Neural cell (in vitro differentiated cells): ENCODE data around the gene SPRR1B. TPM values are rescaled to one million over a fixed set of nuclear protein-coding genes. Genes with fewer than 3 reads are reported as not detected.

Experiments used
- H2AFZ ChIP-seq: fragments of 200-600, 300-800 bp; sonication (generic), shearing (Covaris generic); 2 replicates; pipeline ENCODE4 v1.6.0; 2014; ENCODE audit warnings: low read depth, mild to moderate bottlenecking, antibody characterized with exemption, low read length, moderate library complexity
- H3F3A ChIP-seq: fragments of 200-600 bp; shearing (Covaris generic); 2 replicates; pipeline ENCODE4 v1.6.1; 2016; ENCODE audit warnings: mild to moderate bottlenecking, moderate library complexity, mixed read lengths, antibody characterized with exemption, low read length; ENCODE audit not compliant: insufficient read depth, poor library complexity, severe bottlenecking
- H3K27ac ChIP-seq: fragments of 200-600, 300-800 bp; sonication (generic), shearing (Covaris generic); 2 replicates; pipeline ENCODE4 v1.5.1; 2014; ENCODE audit warnings: mild to moderate bottlenecking, low read length, moderate library complexity
- H3K27me3 ChIP-seq: fragments of 300-800, 200-600 bp; sonication (generic), shearing (Covaris generic); 2 replicates; pipeline ENCODE4 v1.6.0; 2014; ENCODE audit warnings: mild to moderate bottlenecking, low read depth, low read length, moderate library complexity; ENCODE audit not compliant: insufficient read depth
- H3K36me3 ChIP-seq: fragments of 300-800, 200-600 bp; sonication (generic), shearing (Covaris generic); 2 replicates; pipeline ENCODE4 v1.5.1; 2014; ENCODE audit warnings: mild to moderate bottlenecking, antibody characterized with exemption, low read length, moderate library complexity; ENCODE audit not compliant: insufficient read depth
- H3K4me2 ChIP-seq: fragments of 300-800, 200-600 bp; sonication (generic), shearing (Covaris generic); 2 replicates; pipeline ENCODE4 v1.6.0; 2014; ENCODE audit warnings: mild to moderate bottlenecking, low read length
- H3K4me3 ChIP-seq: fragments of 300-800, 200-600 bp; sonication (generic), shearing (Covaris generic); 2 replicates; pipeline ENCODE4 v1.5.1; 2014; ENCODE audit warnings: mild to moderate bottlenecking, low read length, moderate library complexity
- H3K79me2 ChIP-seq: fragments of 200-600 bp; shearing (Covaris generic); replicated peaks from 2 replicates; pipeline ENCODE4 v1.6.0; 2014; ENCODE audit warnings: mild to moderate bottlenecking, low read length, moderate library complexity; ENCODE audit not compliant: insufficient read depth
- H3K9ac ChIP-seq: fragments of 300-800, 200-600 bp; sonication (generic), shearing (Covaris generic); 2 replicates; pipeline ENCODE4 v1.6.1; 2016; ENCODE audit warnings: mild to moderate bottlenecking, low read length, mixed read lengths
- H3K9me2 ChIP-seq: fragments of 200-600 bp; shearing (Covaris generic); 2 replicates; pipeline ENCODE4 v1.6.1; 2016; ENCODE audit warnings: mild to moderate bottlenecking, low read length, mixed read lengths; ENCODE audit not compliant: insufficient read depth
- H3K9me3 ChIP-seq: fragments of 200-600, 300-800 bp; sonication (generic), shearing (Covaris generic); 2 replicates; pipeline ENCODE4 v1.6.1; 2016; ENCODE audit warnings: mild to moderate bottlenecking, mixed run types, low read length, moderate library complexity, mixed read lengths
- H4K20me1 ChIP-seq: fragments of 200-600 bp; shearing (Covaris generic); 2 replicates; pipeline ENCODE4 v1.6.1; 2016; ENCODE audit warnings: mild to moderate bottlenecking, mixed run types; ENCODE audit not compliant: insufficient read depth
- CTCF ChIP-seq: fragments of 450-650 bp; IDR thresholded peaks from 2 replicates; pipeline ENCODE4 v1.5.1; 2014; ENCODE audit warnings: antibody characterized with exemption, mild to moderate bottlenecking, moderate library complexity; ENCODE audit not compliant: poor library complexity, severe bottlenecking
- EP300 ChIP-seq: fragments of 450-650 bp; conservative IDR thresholded peaks from 2 replicates; pipeline ENCODE4 v1.6.1; 2014; ENCODE audit warnings: antibody characterized with exemption, mild to moderate bottlenecking, moderate library complexity; ENCODE audit not compliant: poor library complexity, severe bottlenecking
- EZH2 ChIP-seq: fragments of 200-600, 300-800 bp; shearing (Covaris generic), sonication (generic); IDR thresholded peaks from 2 replicates; pipeline ENCODE4 v1.6.1; 2014; ENCODE audit warnings: antibody characterized with exemption, low read length, borderline replicate concordance, mild to moderate bottlenecking; ENCODE audit not compliant: insufficient read depth, poor library complexity, severe bottlenecking
- MXI1 ChIP-seq: fragments of 450-650 bp; conservative IDR thresholded peaks from 2 replicates; pipeline ENCODE4 v1.6.1; 2014; ENCODE audit warnings: antibody characterized with exemption, mild to moderate bottlenecking; ENCODE audit not compliant: poor library complexity, severe bottlenecking
- POLR2AphosphoS5 ChIP-seq: IDR thresholded peaks from 2 replicates; pipeline ENCODE4 v1.6.1; 2012
- RAD21 ChIP-seq: fragments of 450-650 bp; conservative IDR thresholded peaks from 2 replicates; pipeline ENCODE4 v1.6.1; 2014; ENCODE audit warnings: antibody characterized with exemption, mild to moderate bottlenecking, moderate library complexity
- REST ChIP-seq: IDR thresholded peaks from 2 replicates; pipeline ENCODE4 v1.6.1; 2012; ENCODE audit warnings: borderline replicate concordance
- polyA minus RNA-seq: library from RNA; depleted of rRNA, polyadenylated mRNA; stranded (reverse); fragments of >200 nt; gene quantifications from 2 replicates; pipeline ENCODE4 v1.2.3, GENCODE V29; 2014
- polyA plus RNA-seq: library from polyadenylated mRNA; depleted of rRNA; stranded (reverse); fragments of >200 nt; gene quantifications from 2 replicates; pipeline ENCODE4 v1.2.3, GENCODE V29; 2014

SPRR1B gene
- polyA plus RNA-seq (not detected in 2 replicates), polyA minus RNA-seq (not detected in 2 replicates)

- Histone ChIP-seq H3K4me3 (no peak within 1 kb of the TSS), H3K79me2 (no peaks in the 10 kb centered on the region), H3F3A (no peaks in the 10 kb centered on the region), H3K27me3 (no peaks in the 10 kb centered on the region), H3K27ac (no peak within 1 kb of the TSS), H4K20me1 (no peaks in the 10 kb centered on the region), H2AFZ (no peak within 1 kb of the TSS), H3K9me2 (no peaks in the 10 kb centered on the region), H3K9ac (no peak within 1 kb of the TSS), H3K9me3 (no peaks in the 10 kb centered on the region), H3K36me3 (no peaks in the 10 kb centered on the region), H3K4me2 (no peak within 1 kb of the TSS)
- no peak for TF ChIP-seq REST
- no peak for TF ChIP-seq CTCF
- no peak for TF ChIP-seq EP300
These were observed at the start of gene SPRR1B for GRCh38 chr1:153030895-153031294. TSS of gene SPRR1B (plus strand) at chr1:153031203. CDS start at chr1:153032346, 1,143 bp downstream.

GRCh38 chr1:152982076-152982475 is 48.9 kb upstream of the SPRR1B start:
- no peak for TF ChIP-seq MXI1
- TF ChIP-seq CTCF: no peak
- TF ChIP-seq EP300: no peak
- TF ChIP-seq POLR2AphosphoS5: no peak
- TF ChIP-seq EZH2: no peak
- no peak for TF ChIP-seq REST
- TF ChIP-seq RAD21: no peak
- Histone ChIP-seq H3K36me3 (no peaks in the 10 kb centered on the region), H3K27ac (no peak overlapping the region), H3K9ac (no peak overlapping the region), H2AFZ (no peak overlapping the region), H3K79me2 (no peaks in the 10 kb centered on the region), H3K9me3 (no peaks in the 10 kb centered on the region), H3K4me3 (no peak overlapping the region), H4K20me1 (no peaks in the 10 kb centered on the region), H3K4me2 (no peak overlapping the region), H3K9me2 (no peaks in the 10 kb centered on the region), H3F3A (no peaks in the 10 kb centered on the region), H3K27me3 (no peaks in the 10 kb centered on the region)
